Sigmoid colon (tissue), 7 donors: ENCODE results near the gene SLC25A44. TPM values are rescaled to one million over a fixed set of nuclear protein-coding genes. Genes with fewer than 3 reads are reported as not detected.

Experiments used
- DNase-seq: peaks from one replicate; pipeline ENCODE4 v3.0.0-alpha.2; 2019
- H3K27ac ChIP-seq, 4 donors: fragments of 200-600 bp; sonication (generic); one replicate each; pipeline ENCODE4 v1.5.1; 2016 to 2019; ENCODE audit warnings: mild to moderate bottlenecking in 1 of 4
- H3K27me3 ChIP-seq, 3 donors: fragments of 200-600 bp; sonication (generic); one replicate each; pipeline ENCODE4 v1.5.1; 2019; ENCODE audit warnings: mild to moderate bottlenecking in 1 of 3
- H3K36me3 ChIP-seq, 4 donors: fragments of 200-600 bp; sonication (generic); one replicate each; pipeline ENCODE4 v1.5.1; 2016 to 2019
- H3K4me1 ChIP-seq, 4 donors: fragments of 200-600 bp; sonication (generic); one replicate each; pipeline ENCODE4 v1.5.1; 2017 to 2019
- H3K4me3 ChIP-seq, 4 donors: fragments of 200-600 bp; sonication (generic); one replicate each; pipeline ENCODE4 v1.5.1; 2017 to 2019; ENCODE audit warnings: mild to moderate bottlenecking in 2 of 4, moderate library complexity in 1 of 4
- H3K9me3 ChIP-seq, 4 donors: fragments of 200-600 bp in 3 of 4; sonication (generic) in 3 of 4; one replicate each; pipeline versions ENCODE4 v1.5.1 to v1.6.1; 2013 to 2019
- EP300 ChIP-seq, 4 donors: sonication (generic); formaldehyde crosslinking; IDR thresholded peaks; one replicate each; pipeline ENCODE4 v1.6.1; 2017; ENCODE audit warnings: antibody characterized with exemption in 4 of 4
- POLR2A ChIP-seq, 2 donors: fragments of 450-650 bp; IDR thresholded peaks; one replicate each; pipeline ENCODE4 v1.6.1; 2016; ENCODE audit warnings: antibody characterized with exemption in 2 of 2, mild to moderate bottlenecking in 2 of 2, moderate library complexity in 2 of 2
- POLR2AphosphoS5 ChIP-seq, 4 donors: sonication (generic); formaldehyde crosslinking; IDR thresholded peaks; one replicate each; pipeline ENCODE4 v1.6.1; 2017; ENCODE audit warnings: antibody characterized with exemption in 4 of 4
- WGBS, 2 donors: extraction: QIAGEN DNeasy Blood & Tissue Kit; methylation state at CpG; one replicate each; pipeline ENCODE4 v1.1.7; 2013; 5-methylcytosine and 5-hydroxymethylcytosine counted together
- intact Hi-C: fragments of 100-400 bp; cut with DNase I; formaldehyde crosslinking; loops from one replicate; pipeline ENCODE4 v1.15.1; 2023
- polyA plus RNA-seq, 3 donors: library from polyadenylated mRNA; stranded (reverse); fragments of 200-250 nt; gene quantifications; one replicate each; pipeline ENCODE4 v1.2.3, GENCODE V29; 2013
- total RNA-seq, 4 donors: library from RNA; depleted of rRNA; stranded (reverse); fragments of >200 nt; gene quantifications; one replicate each; pipeline ENCODE4 v1.1.0, GENCODE V29; 2016
- TF ChIP-seq, protein P1 (sequence below), 4 experiments: fragments of 450-650 bp in 3 of 4; fragments of 200-600 bp in 1 of 4; IDR thresholded peaks; one replicate each; pipeline ENCODE4 v1.5.1; 2016 to 2019; ENCODE audit warnings: antibody characterized with exemption in 4 of 4, mild to moderate bottlenecking in 3 of 4, moderate library complexity in 2 of 4
- donor health status: healthy with polysubstance abuse.
- donor health status: Bipolar disorder and iron deficiency.
- donor health status: healthy.

The SLC25A44 gene
- total and polyA plus RNA-seq, 7 donors: 7.8 to 15.3 (median 10.0) TPM

DNA sequence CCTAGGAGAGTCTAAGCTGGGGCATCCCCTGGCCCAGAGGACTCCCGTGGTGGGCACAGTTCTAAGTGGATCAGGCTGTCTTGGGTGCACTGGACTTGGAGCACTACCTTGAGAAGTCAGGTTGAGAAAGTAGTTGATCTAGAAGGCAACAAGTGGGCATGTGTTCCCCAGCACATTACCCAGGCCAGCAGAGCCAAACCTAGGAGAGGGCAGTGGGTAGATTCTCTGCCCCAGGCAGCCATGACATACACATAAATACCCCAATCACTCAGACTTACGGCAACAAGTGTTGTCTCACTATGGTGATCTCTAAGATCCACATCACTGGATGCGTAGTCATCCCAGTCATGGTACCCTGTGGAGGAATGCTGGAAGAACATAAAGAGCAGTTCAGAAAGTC, 17.3 kb downstream of the SLC25A44 start:
- Histone ChIP-seq H3K4me3 (no peak overlapping the region), H3K4me1 (peaks cover 0 to 22% (median 18%) of the 10 kb centered on the region in 4 donors), H3K27me3 (no peaks in the 10 kb centered on the region), H3K27ac (no peak overlapping the region), H3K36me3 (peaks cover 0 to 37% (median 18%) of the 10 kb centered on the region in 4 donors), H3K9me3 (no peaks in the 10 kb centered on the region)
- WGBS, 2 donors: 94 to 97% methylated on average over 3 of the region's 3 CpGs
- TF ChIP-seq POLR2A (IDR thresholded peaks at IDR 0.05) (no peak), EP300 (IDR thresholded peaks at IDR 0.05) (no peak), POLR2AphosphoS5 (IDR thresholded peaks at IDR 0.05) (no peak)
- TF ChIP-seq, protein P1, sequence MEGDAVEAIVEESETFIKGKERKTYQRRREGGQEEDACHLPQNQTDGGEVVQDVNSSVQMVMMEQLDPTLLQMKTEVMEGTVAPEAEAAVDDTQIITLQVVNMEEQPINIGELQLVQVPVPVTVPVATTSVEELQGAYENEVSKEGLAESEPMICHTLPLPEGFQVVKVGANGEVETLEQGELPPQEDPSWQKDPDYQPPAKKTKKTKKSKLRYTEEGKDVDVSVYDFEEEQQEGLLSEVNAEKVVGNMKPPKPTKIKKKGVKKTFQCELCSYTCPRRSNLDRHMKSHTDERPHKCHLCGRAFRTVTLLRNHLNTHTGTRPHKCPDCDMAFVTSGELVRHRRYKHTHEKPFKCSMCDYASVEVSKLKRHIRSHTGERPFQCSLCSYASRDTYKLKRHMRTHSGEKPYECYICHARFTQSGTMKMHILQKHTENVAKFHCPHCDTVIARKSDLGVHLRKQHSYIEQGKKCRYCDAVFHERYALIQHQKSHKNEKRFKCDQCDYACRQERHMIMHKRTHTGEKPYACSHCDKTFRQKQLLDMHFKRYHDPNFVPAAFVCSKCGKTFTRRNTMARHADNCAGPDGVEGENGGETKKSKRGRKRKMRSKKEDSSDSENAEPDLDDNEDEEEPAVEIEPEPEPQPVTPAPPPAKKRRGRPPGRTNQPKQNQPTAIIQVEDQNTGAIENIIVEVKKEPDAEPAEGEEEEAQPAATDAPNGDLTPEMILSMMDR (IDR thresholded peaks at IDR 0.05): no peak
- intact Hi-C loops: loop anchor here (5.0 kb wide), 1 partner anchor 49 kb away; no protein-coding TSS in a partner anchor
- DNase-seq: no peak

DNA sequence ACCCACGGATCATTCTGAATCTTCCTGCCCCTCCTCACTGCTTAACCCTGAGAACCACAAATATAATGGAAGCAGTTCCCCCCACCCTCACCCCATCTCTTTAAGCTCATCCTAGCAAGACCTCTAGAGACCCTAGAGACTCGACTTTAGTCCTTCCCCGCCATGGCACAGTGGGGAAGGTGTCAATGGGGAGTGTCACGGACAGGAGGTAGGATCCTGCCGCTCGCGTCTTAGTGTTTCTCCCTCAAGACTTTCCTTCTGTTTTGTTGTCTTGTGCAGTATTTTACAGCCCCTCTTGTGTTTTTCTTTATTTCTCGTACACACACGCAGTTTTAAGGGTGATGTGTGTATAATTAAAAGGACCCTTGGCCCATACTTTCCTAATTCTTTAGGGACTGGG, 18.2 kb downstream of the SLC25A44 start:
- Histone ChIP-seq H3K4me1 (peaks cover 0 to 22% (median 18%) of the 10 kb centered on the region in 4 donors), H3K9me3 (no peaks in the 10 kb centered on the region), H3K27me3 (no peaks in the 10 kb centered on the region), H3K36me3 (peaks cover 0 to 31% (median 18%) of the 10 kb centered on the region in 4 donors), H3K27ac (peak overlapping the region; percentile 85 to 95 (median 94)), H3K4me3 (peak overlapping the region; percentile 53 to 69 (median 62))
- WGBS, 2 donors: 79 to 87% methylated on average over 9 of the region's 9 CpGs
- intact Hi-C loops: loop anchor here (2.0 to 5.0 kb wide), 2 partner anchors 17 to 50 kb away; partner anchors contain the start of gene SLC25A44
- no peak for DNase-seq
- TF ChIP-seq POLR2A (IDR thresholded peaks at IDR 0.05) (no peak), EP300 (IDR thresholded peaks at IDR 0.05) (no peak), POLR2AphosphoS5 (IDR thresholded peaks at IDR 0.05) (no peak)
- TF ChIP-seq, protein P1 (IDR thresholded peaks at IDR 0.05): no peak

DNA sequence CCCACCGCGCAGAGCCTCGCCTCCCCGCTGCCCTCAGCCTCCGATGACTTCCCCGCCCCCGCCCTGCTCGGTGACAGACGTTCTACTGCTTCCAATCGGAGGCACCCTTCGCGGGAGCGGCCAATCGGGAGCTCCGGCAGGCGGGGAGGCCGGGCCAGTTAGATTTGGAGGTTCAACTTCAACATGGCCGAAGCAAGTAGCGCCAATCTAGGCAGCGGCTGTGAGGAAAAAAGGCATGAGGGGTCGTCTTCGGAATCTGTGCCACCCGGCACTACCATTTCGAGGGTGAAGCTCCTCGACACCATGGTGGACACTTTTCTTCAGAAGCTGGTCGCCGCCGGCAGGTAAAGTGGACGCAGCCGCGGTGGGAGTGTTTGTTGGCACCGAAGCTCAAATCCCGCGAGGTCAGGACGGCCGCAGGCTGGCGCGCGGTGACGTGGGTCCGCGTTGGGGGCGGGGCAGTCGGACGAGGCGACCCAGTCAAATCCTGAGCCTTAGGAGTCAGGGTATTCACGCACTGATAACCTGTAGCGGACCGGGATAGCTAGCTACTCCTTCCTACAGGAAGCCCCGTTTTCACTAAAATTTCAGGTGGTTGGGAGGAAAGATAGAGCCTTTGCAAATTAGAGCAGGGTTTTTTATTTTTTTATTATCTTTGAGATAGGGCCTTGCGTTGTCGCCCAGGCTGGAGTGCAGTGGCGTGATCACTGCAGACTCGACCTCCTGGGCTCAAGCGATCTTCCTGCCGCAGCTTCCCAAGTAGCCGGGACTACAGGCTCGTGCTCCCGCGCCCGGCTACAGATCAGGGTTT, 19.1 kb downstream of the SLC25A44 start, which contains the start of gene PMF1:
PMF1 (plus strand) TSS at position 175 of the 811 bp plus-strand sequence; CDS start at position 184, 9 bp downstream.
- H3K4me3 ChIP-seq: peak within 1 kb of the TSS; percentile 53 to 69 (median 62)
- intact Hi-C loops: loop anchor here (2.0 to 5.0 kb wide), 2 partner anchors 18 to 51 kb away; partner anchors contain the start of gene SLC25A44
- 0 to 1% methylated on average over 61 of the region's 61 CpGs for whole genome bisulfite sequencing, 2 donors

DNA sequence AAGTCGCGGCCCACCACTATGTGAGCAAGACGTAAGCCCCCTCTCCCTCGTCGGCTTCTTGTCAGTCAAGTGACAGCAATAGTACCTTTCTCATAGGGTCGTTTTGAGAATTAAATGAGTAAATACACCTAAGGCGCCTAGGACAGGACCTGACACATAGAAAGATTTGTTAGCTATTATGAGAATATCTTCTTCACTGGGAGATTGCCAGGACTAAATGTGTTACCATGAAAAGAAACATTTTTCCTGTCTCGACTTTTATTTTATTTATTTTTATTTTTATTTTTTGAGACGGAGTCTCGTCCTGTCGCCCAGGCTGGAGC, 19.7 kb downstream of the SLC25A44 start:
- Histone ChIP-seq H3K4me3 (peak overlapping the region; percentile 53 to 69 (median 62)), H3K4me1 (peaks cover 0 to 22% (median 19%) of the 10 kb centered on the region in 4 donors), H3K27ac (peak overlapping the region; percentile 85 to 95 (median 94)), H3K9me3 (no peaks in the 10 kb centered on the region), H3K36me3 (peaks cover 0 to 21% (median 13%) of the 10 kb centered on the region in 4 donors), H3K27me3 (no peaks in the 10 kb centered on the region)
- 10 to 22% methylated on average over 11 of the region's 11 CpGs for WGBS, 2 donors
- TF ChIP-seq EP300 (IDR thresholded peaks at IDR 0.05): no peak
- TF ChIP-seq, protein P1 (IDR thresholded peaks at IDR 0.05): no peak
- TF ChIP-seq POLR2A (IDR thresholded peaks at IDR 0.05): no peak
- no peak for TF ChIP-seq POLR2AphosphoS5 (IDR thresholded peaks at IDR 0.05)
- intact Hi-C loops: loop anchor here (2.0 to 5.0 kb wide), 2 partner anchors 19 to 51 kb away; partner anchors contain the start of gene SLC25A44
- DNase-seq: no peak

More for the DNA sequence above, 19.1 kb downstream of the SLC25A44 start, which contains the start of gene PMF1:
- Histone ChIP-seq H3K27me3 (no peaks in the 10 kb centered on the region), H3K36me3 (peaks cover 0 to 26% (median 16%) of the 10 kb centered on the region in 4 donors), H3K27ac (peak within 1 kb of the TSS; percentile 85 to 95 (median 94)), H3K4me1 (peaks cover 0 to 22% (median 18%) of the 10 kb centered on the region in 4 donors), H3K9me3 (no peaks in the 10 kb centered on the region)
- peak; percentile 99 for DNase-seq
- no peak for TF ChIP-seq EP300 (IDR thresholded peaks at IDR 0.05)
- TF ChIP-seq, protein P1 (IDR thresholded peaks at IDR 0.05): no peak
- peak; percentile 27 to 61 for TF ChIP-seq POLR2A (IDR thresholded peaks at IDR 0.05)
- TF ChIP-seq POLR2AphosphoS5 (IDR thresholded peaks at IDR 0.05): peak; percentile 71 to 90 (median 84)
